Hematopoietic multipotent progenitor cell treated with erythropoietin and hydrocortisone succinate and interleukin-3 and kit ligand, for 4 days (in vitro differentiated cells): Measurements from ENCODE around the gene TRIM39.
"Not testable (repeated sequence)": the region's sequence is repeated elsewhere in the genome, so short reads cannot be mapped to it uniquely, and the experiment has no call there.

Source experiments
- DNase-seq: peaks from one replicate; pipeline ENCODE4 v3.0.0-alpha.2; 2015

The TRIM39 gene

GRCh38 chr6:30326526-30327231 lies at the start of gene TRIM39:
TRIM39 (plus strand) TSS chr6:30326927; CDS start chr6:30329318, 2,391 bp downstream.
- peak; percentile 94 for DNase-seq

- DNase-seq: not testable (repeated sequence)
Measured at GRCh38 chr6:30280988-30281387, 45.7 kb upstream of the TRIM39 start.

GRCh38 chr6:30282522-30282921 lies 44.2 kb upstream of the TRIM39 start:
- DNase-seq: no peak

GRCh38 chr6:30283761-30284160 lies 43.0 kb upstream of the TRIM39 start:
- DNase-seq: no peak

GRCh38 chr6:30287139-30287538 lies 39.6 kb upstream of the TRIM39 start:
- no peak for DNase-seq

GRCh38 chr6:30295837-30296236 lies 30.9 kb upstream of the TRIM39 start:
- DNase-seq: no peak

- DNase-seq: no peak
Measured at GRCh38 chr6:30304002-30304401, 22.7 kb upstream of the TRIM39 start.

- peak; percentile 47 for DNase-seq
Measured at GRCh38 chr6:30311101-30311500, 15.6 kb upstream of the TRIM39 start.

- DNase-seq: no peak
Measured at GRCh38 chr6:30311671-30312070, 15.1 kb upstream of the TRIM39 start.

- DNase-seq: no peak
Measured at GRCh38 chr6:30312266-30312665, 14.5 kb upstream of the TRIM39 start.

GRCh38 chr6:30312676-30313321 lies 13.9 kb upstream of the TRIM39 start:
- DNase-seq: no peak

GRCh38 chr6:30315156-30315555 lies 11.6 kb upstream of the TRIM39 start:
- DNase-seq: no peak

- no peak for DNase-seq
Measured at GRCh38 chr6:30317913-30318589, 8.7 kb upstream of the TRIM39 start.

- no peak for DNase-seq
Measured at GRCh38 chr6:30319146-30319835, 7.4 kb upstream of the TRIM39 start.

GRCh38 chr6:30321692-30322388 lies 4.9 kb upstream of the TRIM39 start:
- DNase-seq: no peak

- DNase-seq: no peak
Measured at GRCh38 chr6:30322527-30323501, 3.9 kb upstream of the TRIM39 start.

GRCh38 chr6:30323806-30324205 lies 2.9 kb upstream of the TRIM39 start:
- DNase-seq: peak; percentile 52

GRCh38 chr6:30325150-30325872 lies 1.4 kb upstream of the TRIM39 start:
- peak; percentile 86 for DNase-seq

GRCh38 chr6:30325873-30326525 lies 728 bp upstream of the TRIM39 start:
- peak; percentile 90 for DNase-seq

- DNase-seq: no peak
Measured at GRCh38 chr6:30327232-30327746, 562 bp downstream of the TRIM39 start.
